IMR-90 (cell line): Measurements from ENCODE around the gene PDYN.

Source experiments
- BHLHE40 ChIP-seq: fragments of 150-350 bp; IDR thresholded peaks from 2 replicates; pipeline ENCODE4 v1.6.1; 2016; ENCODE audit warnings: mild to moderate bottlenecking, low read depth, low read length
- CEBPB ChIP-seq: IDR thresholded peaks from 2 replicates; pipeline ENCODE4 v1.6.1; 2012; ENCODE audit warnings: low read depth, low read length, improper control_type of control experiment
- CTCF ChIP-seq: conservative IDR thresholded peaks from 2 replicates; pipeline ENCODE4 v1.5.1; 2012; ENCODE audit warnings: mild to moderate bottlenecking, low read depth, low read length, improper control_type of control experiment
- ELK1 ChIP-seq: fragments of 150-350 bp; IDR thresholded peaks from 2 replicates; pipeline ENCODE4 v1.6.1; 2016; ENCODE audit warnings: low read depth, mild to moderate bottlenecking, low read length, moderate library complexity, borderline replicate concordance
- MAFK ChIP-seq: IDR thresholded peaks from 2 replicates; pipeline ENCODE4 v1.6.1; 2012; ENCODE audit warnings: low read depth, low read length, improper control_type of control experiment
- MXI1 ChIP-seq: IDR thresholded peaks from 2 replicates; pipeline ENCODE4 v1.6.1; 2012; ENCODE audit warnings: low read depth, mild to moderate bottlenecking, low read length, moderate library complexity, borderline replicate concordance
- POLR2A ChIP-seq: IDR thresholded peaks from 2 replicates; pipeline ENCODE4 v1.6.1; 2012; ENCODE audit warnings: mild to moderate bottlenecking, low read depth, low read length
- RAD21 ChIP-seq: IDR thresholded peaks from 2 replicates; pipeline ENCODE4 v1.6.1; 2012; ENCODE audit warnings: low read length, improper control_type of control experiment
- RCOR1 ChIP-seq: IDR thresholded peaks from 2 replicates; pipeline ENCODE4 v1.6.1; 2012; ENCODE audit warnings: mild to moderate bottlenecking, low read length, improper control_type of control experiment; ENCODE audit not compliant: insufficient replicate concordance
- RFX5 ChIP-seq: IDR thresholded peaks from 2 replicates; pipeline ENCODE4 v1.8.0; 2012; ENCODE audit warnings: low read depth, mild to moderate bottlenecking, low read length, moderate library complexity
- SMC3 ChIP-seq: fragments of 150-350 bp; IDR thresholded peaks from 2 replicates; pipeline ENCODE4 v1.6.1; 2016; ENCODE audit warnings: low read depth, mild to moderate bottlenecking, antibody characterized with exemption, low read length, moderate library complexity
- USF2 ChIP-seq: fragments of 150-350 bp; IDR thresholded peaks from 2 replicates; pipeline ENCODE4 v1.6.1; 2017; ENCODE audit warnings: mild to moderate bottlenecking, antibody characterized with exemption, low read length, low read depth

- no peak for TF ChIP-seq CTCF
- TF ChIP-seq ELK1: no peak
- no peak for TF ChIP-seq POLR2A
- TF ChIP-seq CEBPB: no peak
- no peak for TF ChIP-seq RAD21
- no peak for TF ChIP-seq SMC3
- no peak for TF ChIP-seq RFX5
- TF ChIP-seq MXI1: no peak
- TF ChIP-seq USF2: no peak
- no peak for TF ChIP-seq BHLHE40
- no peak for TF ChIP-seq MAFK
- TF ChIP-seq RCOR1: no peak
These were observed 40.2 kb downstream of the PDYN start for GRCh38 chr20:1953621-1954020.
